DMS 273 (cell line): ENCODE measurements around the gene MARCHF2.
"Not testable (repeated sequence)": the region's sequence is repeated elsewhere in the genome, so short reads cannot be mapped to it uniquely, and the experiment has no call there.

Source experiments
- DNase-seq: peaks from one replicate; lab custom pipeline; 2025; ENCODE audit not compliant: unreplicated experiment; lab: John Stamatoyannopoulos, UW

The MARCHF2 gene

GRCh38 chr19:8404391-8405151, 8.5 kb upstream of the MARCHF2 start:
- DNase-seq = no peak

GRCh38 chr19:8410718-8411117, 2.4 kb upstream of the MARCHF2 start:
- DNase-seq = not testable (repeated sequence)

- DNase-seq = no peak
Observed at GRCh38 chr19:8413629-8413995, 507 bp downstream of the MARCHF2 start.

- no peak for DNase-seq
Observed at GRCh38 chr19:8416796-8417195, 3.7 kb downstream of the MARCHF2 start.

- DNase-seq = no peak
Observed at GRCh38 chr19:8421484-8422461, 8.7 kb downstream of the MARCHF2 start.

GRCh38 chr19:8423817-8424223, 10.7 kb downstream of the MARCHF2 start:
- peak; percentile 80 for DNase-seq

GRCh38 chr19:8425331-8425730, 12.2 kb downstream of the MARCHF2 start:
- not testable (repeated sequence) for DNase-seq

- no peak for DNase-seq
Observed at GRCh38 chr19:8426283-8426682, 13.2 kb downstream of the MARCHF2 start.

GRCh38 chr19:8429044-8429443, 15.9 kb downstream of the MARCHF2 start:
- no peak for DNase-seq

- no peak for DNase-seq
Observed at GRCh38 chr19:8429826-8430225, 16.7 kb downstream of the MARCHF2 start.

- no peak for DNase-seq
Observed at GRCh38 chr19:8430650-8431049, 17.5 kb downstream of the MARCHF2 start.

- no peak for DNase-seq
Observed at GRCh38 chr19:8438236-8438635, 25.1 kb downstream of the MARCHF2 start.

GRCh38 chr19:8441725-8442544, 28.8 kb downstream of the MARCHF2 start:
- DNase-seq = no peak

GRCh38 chr19:8444140-8444676, 31.1 kb downstream of the MARCHF2 start:
- not testable (repeated sequence) for DNase-seq

- peak; percentile 99 for DNase-seq
Observed at GRCh38 chr19:8444677-8445487, 31.8 kb downstream of the MARCHF2 start, which contains the start of gene HNRNPM. Gene HNRNPM (plus strand): TSS chr19:8444975. CDS start chr19:8444999, 24 bp downstream.

GRCh38 chr19:8445488-8446001, 32.4 kb downstream of the MARCHF2 start:
- peak; percentile 73 for DNase-seq

GRCh38 chr19:8446061-8446709, 33.1 kb downstream of the MARCHF2 start:
- no peak for DNase-seq

- no peak for DNase-seq
Observed at GRCh38 chr19:8449830-8450229, 36.7 kb downstream of the MARCHF2 start.

- no peak for DNase-seq
Observed at GRCh38 chr19:8451377-8451776, 38.3 kb downstream of the MARCHF2 start.
